K562 (cell line): ENCODE results near the gene CLEC2D. TPM values are rescaled to one million over a fixed set of nuclear protein-coding genes. Genes with fewer than 3 reads are reported as not detected.

Experiments used
- CREB3 ChIP-seq: fragments of 450-650 bp; conservative IDR thresholded peaks from 2 replicates; pipeline ENCODE4 v1.6.1; 2016; ENCODE audit warnings: missing genetic modification characterization, low read depth, mild to moderate bottlenecking, missing compliant biosample characterization, moderate library complexity
- GTF2E2 ChIP-seq: fragments of 200-800 bp; sonication (Bioruptor generic); IDR thresholded peaks from 2 replicates; pipeline ENCODE4 v1.6.1; 2016; ENCODE audit warnings: missing genetic modification characterization, missing compliant biosample characterization
- ILK ChIP-seq: fragments of 450-650 bp; IDR thresholded peaks from 2 replicates; pipeline ENCODE4 v1.6.1; 2016; ENCODE audit warnings: missing genetic modification characterization, low read depth, mild to moderate bottlenecking, missing compliant biosample characterization, moderate library complexity, borderline replicate concordance
- IRF9 ChIP-seq: fragments of 450-650 bp; IDR thresholded peaks from 2 replicates; pipeline ENCODE4 v1.6.1; 2016; ENCODE audit warnings: missing biosample characterization, missing genetic modification characterization
- KLF1 ChIP-seq: fragments of 450-650 bp; IDR thresholded peaks from 2 replicates; pipeline ENCODE4 v1.6.1; 2016; ENCODE audit warnings: missing genetic modification characterization, missing compliant biosample characterization
- MAFK ChIP-seq: IDR thresholded peaks from 2 replicates; pipeline ENCODE4 v1.6.1; 2011; ENCODE audit warnings: low read length, improper control_type of control experiment
- MBD2 ChIP-seq: sonication (generic); IDR thresholded peaks from 2 replicates; pipeline ENCODE4 v1.6.1; 2016; ENCODE audit warnings: low read depth, borderline replicate concordance
- NR0B1 ChIP-seq: fragments of 450-650 bp; IDR thresholded peaks from one replicate; pipeline ENCODE4 v1.6.1; 2018; ENCODE audit warnings: mild to moderate bottlenecking, moderate library complexity; ENCODE audit not compliant: partially characterized antibody
- SMAD1 ChIP-seq: fragments of 150-350 bp; IDR thresholded peaks from 2 replicates; pipeline ENCODE4 v1.6.1; 2014; ENCODE audit warnings: low read length, low read depth; ENCODE audit not compliant: partially characterized antibody
- SMARCE1 ChIP-seq: fragments of 450-650 bp; IDR thresholded peaks from 2 replicates; pipeline ENCODE4 v1.7.1; 2016; ENCODE audit warnings: mild to moderate bottlenecking
- SUPT5H ChIP-seq: fragments of 450-650 bp; IDR thresholded peaks from 2 replicates; pipeline ENCODE4 v1.6.1; 2016
- TAF1 ChIP-seq: IDR thresholded peaks from 2 replicates; pipeline ENCODE4 v1.6.1; 2011; ENCODE audit warnings: mild to moderate bottlenecking, low read length, moderate library complexity; ENCODE audit not compliant: insufficient read depth, control insufficient read depth, severe bottlenecking; ENCODE audit errors: extremely low read depth
- XRCC5 ChIP-seq: fragments of 200-400 bp; formaldehyde crosslinking; IDR thresholded peaks from 2 replicates; pipeline ENCODE4 v1.6.1; 2017; ENCODE audit warnings: low read depth, mild to moderate bottlenecking, low read length
- ZNF347 ChIP-seq: fragments of 450-650 bp; formaldehyde crosslinking; IDR thresholded peaks from 2 replicates; pipeline ENCODE4 v1.4.0; 2020; ENCODE audit warnings: low read depth, mild to moderate bottlenecking, moderate library complexity
- ZNF407 ChIP-seq: fragments of 450-650 bp; IDR thresholded peaks from 2 replicates; pipeline ENCODE4 v1.6.1; 2016; ENCODE audit warnings: low read depth
- ZNF584 ChIP-seq: fragments of 200-800 bp; sonication (Bioruptor generic); IDR thresholded peaks from 2 replicates; pipeline ENCODE4 v1.6.1; 2016; ENCODE audit warnings: low read depth, mild to moderate bottlenecking, missing genetic modification characterization, missing compliant biosample characterization
- ZSCAN32 ChIP-seq: fragments of 450-650 bp; formaldehyde crosslinking; IDR thresholded peaks from 2 replicates; pipeline ENCODE4 v1.4.0; 2020; ENCODE audit warnings: mild to moderate bottlenecking, moderate library complexity
- polyA plus RNA-seq, 8 experiments: library from polyadenylated mRNA; depleted of rRNA in 4 of 8; stranded (reverse) in 5 of 8; unstranded in 3 of 8; fragments of >200 nt; fragmentation: Nextera tagmentation in 2 of 8; fragmentation: Illumina TruSeq in 1 of 8; extraction: Ambion mirVana in 2 of 8; extraction: Trizol in 1 of 8; gene quantifications; 2 replicates each; pipeline versions ENCODE4 v1.2.1 to v1.2.3, GENCODE V29; 2011 to 2014; ENCODE audit warnings: inconsistent platforms in 1 of 8, missing spikeins in 1 of 8
- total RNA-seq, 7 experiments: library from RNA; depleted of rRNA in 6 of 7; stranded (reverse); fragments of >200 nt in 6 of 7; fragmentation: Illumina TruSeq in 2 of 7; extraction: Trizol in 2 of 7; gene quantifications; 2 replicates each; pipeline versions ENCODE4 v1.2.1 to v1.2.3, GENCODE V29; 2011 to 2021; ENCODE audit warnings: low replicate concordance in 1 of 7

CLEC2D gene
- total and polyA plus RNA-seq, 9 of the 15 experiments (the other 6 are each of a cell fraction or from before 2014, with no cell fraction given): 1.4 to 5.0 (median 2.2) TPM

- no peak for TF ChIP-seq ZNF407
- no peak for TF ChIP-seq SMAD1
- no peak for TF ChIP-seq SUPT5H
- no peak for TF ChIP-seq MAFK
- TF ChIP-seq ZSCAN32 (CRISPR knock-in tag): no peak
- no peak for TF ChIP-seq GTF2E2 (tag)
- no peak for TF ChIP-seq CREB3 (tag)
- no peak for TF ChIP-seq NR0B1
- TF ChIP-seq MBD2: no peak
- no peak for TF ChIP-seq KLF1
- no peak for TF ChIP-seq ZNF347 (CRISPR knock-in tag)
- no peak for TF ChIP-seq ZNF584 (CRISPR knock-in tag)
- no peak for TF ChIP-seq TAF1
- TF ChIP-seq SMARCE1: peak; percentile 42; the same call in 1 of the 2 replicates
- TF ChIP-seq XRCC5: no peak
- no peak for TF ChIP-seq ILK (tag)
- TF ChIP-seq IRF9 (tag): peak; percentile 77
Observed at GRCh38 chr12:9721394-9722092, 52.0 kb downstream of the CLEC2D start (continued).
